Endometrium (tissue), 2 donors: ENCODE results near the gene TACC2.
"Not testable (repeated sequence)": the region's sequence is repeated elsewhere in the genome, so short reads cannot be mapped to it uniquely, and the experiment has no call there.

ENCODE experiments used
- FAIRE-seq: peaks from 2 replicates; lab custom pipeline; 2012; peaks lifted over from hg19 to GRCh38; lab: Jason Lieb, UNC
- donor health status: control.
- donor health status: control.

TACC2 gene

DNA sequence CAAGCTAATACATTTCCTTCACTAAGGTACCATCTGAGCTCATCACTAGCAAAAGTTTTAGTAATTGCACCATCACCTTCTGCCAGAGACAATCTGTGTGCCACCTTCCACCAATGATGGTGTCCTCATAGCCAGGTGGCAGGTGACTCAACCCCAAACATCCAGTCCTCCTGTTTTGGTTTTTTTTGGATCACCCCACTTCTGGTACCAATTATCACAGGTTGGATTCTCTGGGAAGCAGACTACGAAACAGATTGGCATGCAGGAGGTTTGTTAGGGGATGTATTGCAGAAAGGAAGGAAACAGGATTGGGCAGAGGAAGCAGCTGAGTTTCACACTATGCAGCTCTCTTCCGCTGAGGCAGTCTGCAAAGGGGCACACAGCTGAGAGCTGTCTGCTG is 4.5 kb upstream of the TACC2 start:
- FAIRE-seq: no peak

DNA sequence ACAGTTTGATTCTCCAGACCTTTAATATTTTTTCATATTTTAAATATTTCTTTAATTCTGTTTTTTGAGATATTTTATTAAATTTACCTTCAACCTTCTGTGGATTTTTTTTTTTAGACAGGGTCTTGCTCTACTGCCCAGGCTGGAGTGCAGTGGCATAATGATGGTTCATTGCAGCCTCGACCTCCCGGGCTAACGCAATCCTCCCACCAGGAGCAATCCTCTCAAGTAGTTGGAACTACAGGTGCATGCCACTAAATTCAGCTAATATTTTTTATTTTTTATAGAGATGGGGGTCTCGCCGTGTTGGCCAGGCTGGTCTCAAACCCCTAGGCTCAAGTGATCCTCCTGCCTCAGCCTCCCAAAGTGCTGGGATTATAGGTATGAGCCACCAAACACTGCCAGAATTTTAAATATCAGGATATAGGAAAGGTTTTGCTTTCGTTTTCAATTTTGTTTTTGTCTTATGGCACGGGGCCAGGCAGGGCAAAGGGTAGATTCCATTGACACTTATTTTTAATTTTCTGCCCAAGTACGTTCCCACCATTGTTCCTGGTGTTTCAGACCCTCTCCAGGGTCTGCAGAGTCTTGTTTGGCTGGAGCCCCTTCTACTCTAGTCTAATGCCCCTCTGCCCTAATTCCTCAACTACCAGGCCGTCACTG is 1.2 kb downstream of the TACC2 start:
- FAIRE-seq: no peak

DNA sequence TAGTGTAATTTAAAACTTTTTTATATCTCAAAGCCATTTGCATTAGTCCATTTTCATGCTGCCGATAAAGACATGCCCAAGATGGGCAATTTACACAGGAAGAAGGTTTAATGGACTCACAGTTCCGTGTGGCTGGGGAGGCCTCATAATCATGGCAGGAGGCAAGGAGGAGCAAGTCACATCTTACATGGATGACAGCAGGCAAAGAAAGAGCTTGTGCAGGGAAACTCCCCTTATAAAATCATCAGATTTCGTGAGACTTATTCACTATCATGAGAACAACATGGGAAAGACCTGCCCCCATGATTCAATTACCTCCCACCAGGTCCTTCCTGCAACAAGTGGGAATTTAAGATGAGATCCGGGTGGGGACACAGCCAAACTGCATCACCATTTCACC is 2.8 kb downstream of the TACC2 start:
- FAIRE-seq: not testable (repeated sequence)

DNA sequence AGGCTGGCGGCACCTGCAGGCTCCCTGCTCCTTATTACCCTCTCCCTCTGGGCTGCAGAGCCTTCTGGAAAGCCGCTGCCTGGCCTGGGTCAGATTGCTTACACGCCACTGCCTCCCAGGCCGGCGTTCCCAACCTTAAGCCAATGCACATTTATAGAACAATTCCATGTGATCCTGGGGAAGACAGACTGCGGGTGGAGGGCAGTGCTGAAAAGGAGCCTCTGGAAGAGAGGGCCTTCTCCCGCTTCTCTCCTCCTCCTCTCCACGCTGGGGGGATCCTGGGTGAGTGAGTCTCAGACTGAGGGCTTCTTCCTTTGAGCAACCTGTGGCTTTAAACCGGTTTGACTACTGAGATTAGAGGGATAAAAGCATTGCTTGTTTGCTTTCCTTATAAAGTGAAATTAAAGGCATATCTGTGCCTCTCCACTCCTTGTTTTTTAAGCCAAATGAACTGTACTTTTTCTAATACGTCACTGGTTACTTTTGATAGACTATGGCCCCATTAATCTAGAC is 5.5 kb downstream of the TACC2 start:
- no peak for FAIRE-seq

DNA sequence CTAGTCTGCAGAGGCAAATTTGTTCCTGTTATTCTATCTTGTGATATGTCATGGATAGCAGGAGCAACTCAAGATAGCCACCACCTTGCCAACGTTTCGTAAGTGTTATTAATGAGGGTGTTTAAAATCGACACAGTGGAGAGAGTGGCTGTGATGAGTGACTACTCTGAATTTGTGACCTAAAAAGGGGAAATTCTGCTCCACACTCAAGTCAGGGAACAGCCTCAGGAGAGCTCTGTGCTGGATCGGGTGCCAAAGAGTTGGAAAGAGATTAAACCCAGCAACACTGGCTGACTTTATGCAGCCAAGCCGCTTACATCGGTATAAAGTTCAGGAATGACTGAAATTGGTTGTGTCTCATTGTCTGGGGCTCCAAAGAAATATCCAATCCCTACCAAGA is 9.5 kb downstream of the TACC2 start:
- no peak for FAIRE-seq

DNA sequence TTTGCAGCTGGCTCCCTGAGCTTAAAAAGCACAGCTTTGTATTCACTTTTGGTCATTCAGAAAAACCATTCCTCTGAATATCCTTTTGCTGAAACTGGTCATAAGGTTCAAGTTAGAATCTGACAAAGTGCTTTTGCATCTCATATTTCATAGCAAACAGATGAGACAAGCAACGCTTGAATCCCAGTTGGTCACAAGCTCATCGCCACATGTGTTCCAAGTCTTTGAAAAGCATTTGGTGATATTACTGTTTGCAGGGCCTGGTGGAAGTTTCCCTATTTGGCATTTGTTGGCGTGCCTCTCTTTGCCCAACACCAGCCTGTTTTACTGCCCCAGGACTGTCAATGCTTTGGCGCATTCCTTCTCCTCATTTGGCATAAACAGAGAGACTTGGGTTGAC is 10.3 kb downstream of the TACC2 start:
- FAIRE-seq: no peak

DNA sequence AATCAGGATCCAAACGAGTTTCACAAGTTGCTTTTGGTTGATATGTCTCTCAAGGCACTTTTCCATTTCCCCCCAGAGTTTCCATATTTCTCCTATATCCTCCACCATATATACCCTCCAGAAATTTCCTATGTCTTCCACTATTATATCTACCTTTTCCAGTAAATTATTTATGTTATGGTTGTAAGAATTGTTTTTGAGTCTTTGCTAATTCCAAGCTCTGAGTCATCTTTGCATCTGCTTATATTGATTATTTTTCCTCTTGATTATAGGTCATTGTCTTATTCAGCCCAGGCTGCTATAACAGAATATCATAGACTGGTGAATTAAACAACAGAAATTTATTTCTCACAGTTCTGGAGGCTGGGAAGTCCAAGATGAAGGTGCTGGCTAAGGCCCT is 12.7 kb downstream of the TACC2 start:
- FAIRE-seq: no peak

DNA sequence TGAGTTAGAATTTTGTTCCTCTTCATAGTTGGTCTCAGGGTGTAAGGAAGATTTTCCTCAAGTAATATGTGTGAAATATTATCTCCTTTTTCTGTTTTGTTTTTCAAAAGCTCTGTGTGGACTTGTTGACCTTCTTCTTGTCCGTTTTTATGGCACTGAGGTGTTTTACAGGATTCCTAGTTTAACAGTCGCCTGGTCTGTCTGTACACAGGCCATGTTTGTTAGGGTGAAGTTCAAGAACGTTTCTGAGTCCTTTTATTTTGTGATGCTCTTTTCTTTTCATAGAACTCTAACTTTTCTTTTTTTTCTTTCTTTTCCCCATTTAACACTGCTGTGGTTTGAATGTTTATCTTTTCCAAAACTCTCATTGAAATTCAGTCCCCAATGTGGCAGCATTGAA is 18.5 kb downstream of the TACC2 start:
- FAIRE-seq: no peak

DNA sequence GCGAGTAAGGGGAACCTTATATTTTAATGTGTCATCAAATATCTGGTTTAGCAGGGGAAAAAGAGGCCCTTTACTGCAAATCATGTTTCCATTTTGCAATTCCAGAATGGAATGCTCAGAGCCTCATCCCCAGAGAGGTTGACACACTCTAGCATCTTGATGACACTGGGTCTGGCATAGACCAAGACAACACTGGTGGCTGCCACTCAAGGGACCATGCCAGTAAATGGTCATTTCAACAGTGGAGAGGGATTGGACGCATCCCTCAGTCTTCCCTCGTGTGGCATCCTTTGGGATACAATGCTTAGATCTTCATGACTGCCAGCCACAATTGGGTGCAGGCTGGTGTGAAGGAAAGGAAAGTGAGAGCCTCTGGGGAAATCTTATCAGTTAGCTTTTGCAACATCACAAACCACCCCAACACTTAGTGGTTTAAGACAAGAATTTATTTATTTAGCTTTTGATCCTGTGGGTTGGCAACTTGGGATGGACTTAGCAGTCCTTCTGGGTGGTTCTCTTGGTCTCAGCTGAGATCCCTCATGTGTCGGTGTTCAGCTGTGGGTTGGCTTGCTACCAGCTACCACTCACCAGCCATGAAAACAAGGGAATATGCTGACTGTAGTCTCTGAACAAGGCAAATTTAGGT is 21.6 kb downstream of the TACC2 start:
- no peak for FAIRE-seq

DNA sequence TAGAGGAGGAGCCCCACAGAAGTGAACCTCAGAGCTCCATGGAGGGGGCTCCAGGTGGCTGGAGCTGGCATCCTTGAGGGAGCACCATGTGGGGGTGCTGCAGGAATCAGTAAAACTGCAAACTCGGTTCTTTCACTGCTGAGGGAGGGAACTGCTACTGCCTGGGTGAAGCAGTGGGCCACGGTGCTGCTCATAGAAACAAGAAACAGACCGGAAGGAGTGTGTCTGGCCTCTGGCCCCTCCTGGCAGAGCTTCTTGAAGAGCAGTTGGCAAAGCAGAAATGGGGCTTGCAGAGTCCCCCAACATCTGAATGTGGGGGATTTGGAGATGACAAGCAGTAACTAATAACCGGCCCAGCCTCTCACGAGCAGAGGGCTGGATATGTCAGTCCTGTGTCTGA is 23.8 kb downstream of the TACC2 start:
- FAIRE-seq: no peak

DNA sequence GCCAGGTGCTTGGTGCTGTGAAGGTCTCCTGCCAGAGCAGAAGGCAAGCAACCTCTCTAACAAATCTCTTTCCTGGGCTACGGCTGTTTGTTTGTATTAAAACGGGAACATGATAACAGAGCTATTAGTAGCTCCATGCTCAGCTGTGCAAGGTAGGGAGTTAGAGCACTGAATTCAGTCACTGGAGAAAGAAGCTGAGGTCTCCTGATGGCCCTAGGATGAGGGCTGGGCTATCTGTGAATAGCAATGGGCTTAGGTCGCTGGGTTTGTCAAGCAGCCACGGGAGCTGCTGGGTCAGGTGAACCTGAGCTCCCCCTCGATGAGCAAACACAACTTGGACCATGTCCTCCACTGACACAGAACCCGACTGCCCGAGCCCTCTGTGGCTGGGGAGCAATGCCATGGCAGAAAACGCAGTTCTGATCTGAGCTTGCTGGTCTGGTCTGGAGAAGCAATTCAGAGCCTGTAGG is 24.4 kb downstream of the TACC2 start:
- no peak for FAIRE-seq

DNA sequence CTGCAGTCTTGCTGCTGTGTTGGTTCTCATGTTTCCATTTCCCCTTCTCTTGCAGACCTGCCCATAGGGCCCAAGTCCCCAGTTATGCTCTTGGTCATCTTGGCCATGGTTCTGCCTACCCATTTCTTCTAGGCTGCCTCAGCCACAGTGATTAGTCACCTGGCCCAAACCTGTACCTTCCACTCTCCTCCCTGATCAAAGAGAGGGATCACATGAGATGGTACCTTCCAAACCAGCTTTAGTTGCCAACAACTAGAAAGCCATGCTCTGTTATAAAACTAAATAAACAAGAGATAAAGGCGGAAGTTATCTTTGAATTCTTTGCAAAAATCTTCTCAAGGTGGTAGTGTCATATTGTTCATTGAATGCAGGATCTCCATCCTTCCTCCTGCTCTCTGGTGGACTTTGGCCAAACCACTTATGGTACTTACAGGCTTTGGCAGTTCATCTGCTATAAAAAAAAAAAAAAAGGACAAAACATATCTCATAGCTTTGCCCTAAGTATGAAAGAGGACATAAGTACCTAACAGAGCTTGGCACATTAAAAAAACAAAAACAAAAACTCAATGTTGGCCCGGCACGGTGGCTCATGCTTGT is 25.8 kb downstream of the TACC2 start:
- FAIRE-seq: no peak

DNA sequence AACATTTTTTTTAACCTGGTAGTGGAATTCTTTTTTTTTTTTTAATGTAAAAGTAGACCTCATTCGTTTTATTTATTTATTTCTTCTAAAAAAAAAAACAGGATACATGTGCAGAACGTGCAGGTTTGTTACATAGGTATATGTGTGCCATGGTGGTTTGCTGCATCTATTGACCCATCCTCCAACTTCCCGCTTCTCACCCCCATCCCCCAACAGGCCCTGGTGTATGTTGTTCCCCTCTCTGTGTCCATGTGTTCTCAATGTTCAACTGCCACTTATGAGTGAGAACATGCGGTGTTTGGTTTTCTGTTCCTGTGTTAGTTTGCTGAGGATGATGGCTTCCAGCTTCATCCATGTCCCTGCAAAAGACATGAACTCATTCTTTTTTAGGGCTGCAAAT is 29.0 kb downstream of the TACC2 start:
- not testable (repeated sequence) for FAIRE-seq

DNA sequence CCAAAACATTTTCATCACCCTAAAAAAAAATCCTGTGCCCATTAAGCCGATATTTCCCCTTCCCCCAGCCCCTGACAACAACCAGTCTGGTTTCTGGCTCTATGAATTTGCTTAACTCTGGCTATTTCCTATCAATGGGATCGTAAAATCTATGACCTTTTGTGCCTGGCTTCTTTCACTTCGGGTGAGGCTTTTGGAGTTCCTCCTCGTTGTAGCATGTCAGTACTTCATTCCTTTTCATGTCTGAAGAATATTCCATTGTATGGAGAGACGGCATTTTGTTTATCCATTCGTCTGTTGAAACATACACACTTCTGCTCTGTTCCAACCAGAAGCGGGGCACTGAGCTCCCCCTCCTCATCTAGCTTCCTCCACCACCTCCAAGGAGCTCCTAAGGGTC is 29.5 kb downstream of the TACC2 start:
- no peak for FAIRE-seq

DNA sequence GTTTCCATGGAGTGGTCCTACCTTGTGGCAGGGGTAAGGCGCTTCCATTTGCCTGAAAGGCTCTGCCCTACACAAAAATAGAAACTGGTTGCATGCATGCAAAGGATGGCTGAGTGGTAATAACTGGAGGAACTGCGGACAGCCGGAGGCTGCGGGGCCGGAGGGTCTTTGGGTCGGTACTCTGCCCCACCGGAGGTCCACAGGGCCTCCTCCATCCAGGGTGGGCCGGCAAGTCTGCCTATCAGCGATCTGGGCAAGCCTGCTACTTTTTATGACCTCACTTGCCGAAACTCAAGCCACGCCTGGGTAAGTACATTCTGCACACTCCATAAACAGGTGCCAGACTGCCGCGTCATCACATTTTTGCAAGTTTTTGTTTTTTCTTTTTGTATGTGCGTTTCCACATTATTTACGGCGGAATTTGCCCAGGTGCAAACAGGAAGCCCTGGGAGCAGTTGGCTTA is 30.0 kb downstream of the TACC2 start:
- no peak for FAIRE-seq

DNA sequence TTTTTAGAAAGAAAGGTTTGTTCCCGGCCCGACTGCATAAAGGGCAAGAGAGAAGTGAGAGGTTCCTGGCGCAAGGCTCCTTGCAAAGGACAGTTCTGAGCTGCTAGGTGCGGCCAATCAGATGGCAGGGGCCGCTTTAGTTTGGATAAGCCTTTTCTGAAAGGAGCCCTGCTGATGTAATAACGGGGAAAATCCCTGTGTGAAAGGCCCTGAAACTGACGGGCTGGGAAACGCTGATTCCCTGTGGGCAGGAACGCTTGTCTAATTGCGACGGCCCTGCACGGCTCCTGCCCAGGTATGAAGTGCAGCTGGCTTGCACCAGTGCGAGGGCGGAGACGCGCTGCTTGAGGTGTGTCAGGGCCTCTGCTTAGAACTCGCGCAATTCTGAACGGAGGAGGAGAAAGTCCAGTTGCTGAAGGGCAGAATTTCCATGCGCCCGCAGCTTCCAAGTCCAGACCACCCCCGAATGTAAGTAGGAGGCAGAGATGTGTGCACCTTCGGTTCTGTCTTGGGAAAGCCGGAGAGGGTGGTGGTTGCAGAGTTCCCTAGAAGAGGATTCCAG is 30.5 kb downstream of the TACC2 start:
- FAIRE-seq: no peak

DNA sequence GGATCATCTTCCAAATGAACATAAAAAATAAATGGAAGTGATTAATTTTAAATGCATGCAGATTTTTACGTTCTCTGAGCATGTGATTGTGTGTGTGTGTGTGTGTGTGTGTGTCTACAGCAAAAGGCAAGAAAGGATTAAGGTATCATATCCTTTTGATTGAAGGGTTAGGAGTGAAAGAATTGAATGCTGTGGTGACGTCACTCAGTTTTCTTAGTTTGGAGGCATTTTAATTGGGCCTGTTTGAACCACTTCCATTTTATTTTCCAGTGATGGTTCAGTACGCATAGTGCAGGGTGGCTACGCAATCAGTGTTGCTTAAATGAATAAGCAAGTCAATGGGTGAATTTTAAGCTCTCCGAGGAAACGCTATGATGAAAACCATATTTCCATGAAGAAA is 31.3 kb downstream of the TACC2 start:
- no peak for FAIRE-seq

DNA sequence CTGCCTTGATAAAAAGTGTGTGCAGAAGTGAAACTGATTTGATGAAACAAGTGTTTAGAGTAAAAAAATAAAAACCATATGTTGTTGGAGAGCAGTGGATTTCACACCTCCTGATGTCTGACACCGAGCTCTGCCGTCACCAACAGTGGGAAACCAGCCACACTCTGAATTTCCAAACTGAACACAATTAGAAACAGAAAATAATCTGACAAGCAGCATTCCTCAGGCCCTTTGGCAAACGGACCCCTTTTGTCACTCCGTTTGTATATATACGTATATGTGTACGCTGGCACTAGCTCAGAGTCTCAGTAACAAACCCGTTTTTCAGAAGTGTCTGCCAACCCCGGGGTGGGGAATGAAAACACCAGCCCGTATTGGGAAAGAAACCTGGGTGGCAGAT is 32.4 kb downstream of the TACC2 start:
- no peak for FAIRE-seq

DNA sequence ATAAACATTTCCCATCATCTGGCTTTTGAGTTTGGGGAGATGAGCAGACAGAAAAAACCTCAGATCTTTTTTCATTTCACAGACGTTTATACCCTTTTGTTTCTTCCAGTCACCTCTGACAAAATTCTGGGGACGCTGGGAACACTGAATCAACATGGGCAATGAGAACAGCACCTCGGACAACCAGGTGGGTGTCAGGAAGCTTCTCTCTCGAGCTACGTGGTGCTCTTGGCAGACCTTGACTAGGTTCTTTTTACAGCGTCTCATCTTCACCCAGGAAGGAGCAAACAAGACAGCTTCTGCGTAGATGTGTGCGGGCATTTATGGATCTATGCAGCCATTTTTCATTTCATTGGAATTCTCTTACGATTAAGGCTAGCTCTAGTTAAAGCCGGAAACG is 32.9 kb downstream of the TACC2 start:
- FAIRE-seq: no peak

DNA sequence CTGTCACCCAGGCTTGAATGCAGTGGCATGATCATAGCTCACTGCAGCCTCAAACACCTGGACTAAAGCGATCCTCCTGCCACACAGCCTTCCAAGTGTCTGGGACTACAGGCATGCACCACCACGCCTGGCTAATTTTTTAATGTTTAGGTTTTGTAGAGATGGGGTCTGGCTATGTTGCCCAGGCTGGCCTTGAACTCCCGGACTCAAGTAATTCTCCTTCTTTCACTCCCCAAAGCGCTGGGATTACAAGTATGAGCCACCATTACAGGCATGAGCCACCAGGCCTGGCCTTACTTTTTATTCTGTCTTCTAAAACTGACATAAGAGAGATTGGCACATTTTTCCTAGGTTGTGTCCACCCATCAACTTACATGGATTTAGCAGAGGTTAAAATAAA is 33.3 kb downstream of the TACC2 start:
- FAIRE-seq: no peak

DNA sequence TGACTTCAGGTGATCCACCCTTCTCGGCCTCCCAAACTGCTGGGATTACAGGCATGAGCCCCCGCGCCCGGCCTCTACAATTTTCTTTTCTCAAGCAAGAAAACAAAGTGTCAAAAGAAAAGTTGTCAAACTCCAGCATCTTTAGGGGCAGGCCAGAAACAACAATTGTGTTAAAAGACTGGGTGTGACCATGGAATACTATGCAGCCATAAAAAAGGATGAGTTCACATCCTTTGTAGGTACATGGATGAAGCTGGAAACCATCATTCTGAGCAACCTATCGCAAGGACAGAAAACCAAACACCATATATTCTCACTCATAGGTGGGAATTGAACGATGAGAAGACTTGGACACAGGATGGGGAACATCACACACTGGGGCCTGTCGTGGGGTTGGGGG is 34.3 kb downstream of the TACC2 start:
- FAIRE-seq: not testable (repeated sequence)

DNA sequence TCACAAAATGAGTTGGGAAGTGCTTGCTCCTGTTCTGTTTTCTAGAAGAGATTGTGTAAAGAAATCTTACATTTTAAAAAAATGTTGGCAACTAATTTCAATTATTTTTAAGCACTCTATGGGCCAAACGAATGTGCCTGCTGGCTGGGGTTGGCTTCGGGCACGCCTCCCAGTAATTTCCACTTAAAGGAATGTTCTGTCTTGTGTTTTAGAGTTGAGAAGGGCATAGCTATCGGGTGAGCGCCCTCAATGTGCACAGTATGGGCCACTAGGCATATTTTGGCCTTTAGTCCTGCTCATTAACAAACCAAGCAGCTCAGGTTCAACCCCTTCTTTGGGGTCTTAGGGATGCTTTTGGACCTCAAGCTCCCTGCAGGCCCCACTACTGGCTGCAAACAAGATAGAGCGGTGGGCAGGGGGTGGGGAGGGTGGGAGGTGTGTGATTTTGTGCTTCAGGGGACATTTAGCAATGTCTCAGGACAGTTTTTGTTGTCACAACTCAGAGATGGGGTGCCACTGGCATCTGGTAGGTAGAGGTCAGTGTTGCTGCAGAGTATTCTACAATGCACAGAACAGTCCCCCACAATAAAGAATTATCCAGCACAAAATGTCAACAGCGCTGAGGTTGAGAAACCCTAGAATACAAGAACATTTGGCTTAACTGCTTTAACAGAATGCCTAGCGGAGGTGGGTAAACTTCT is 40.7 kb downstream of the TACC2 start:
- no peak for FAIRE-seq

DNA sequence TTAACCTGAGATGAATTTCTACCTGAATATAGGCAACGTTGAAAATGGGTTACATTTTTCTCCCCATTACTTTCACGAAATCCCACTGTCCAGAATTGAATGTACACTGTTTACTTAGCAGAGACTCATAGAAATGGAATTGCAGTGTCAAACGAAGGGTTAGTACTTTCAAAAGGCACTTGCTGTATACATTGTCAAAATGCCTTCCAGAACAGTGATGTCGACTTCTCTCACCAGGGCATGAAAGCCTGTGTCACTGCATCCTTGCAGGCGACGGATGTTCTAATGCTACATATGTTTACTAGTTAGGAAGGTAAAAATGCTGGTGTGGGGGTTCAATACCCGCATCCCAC is 41.2 kb downstream of the TACC2 start:
- no peak for FAIRE-seq
